Peyer's patch (tissue), 4 donors: ENCODE data around the gene PAFAH1B2.
"Not testable (repeated sequence)": the region's sequence is repeated elsewhere in the genome, so short reads cannot be mapped to it uniquely, and the experiment has no call there.

Source experiments
- POLR2A ChIP-seq, 2 donors: fragments of 450-650 bp; IDR thresholded peaks; one replicate each; pipeline ENCODE4 v1.5.1; 2017; ENCODE audit warnings: antibody characterized with exemption in 2 of 2, mild to moderate bottlenecking in 2 of 2, moderate library complexity in 2 of 2
- TF ChIP-seq, protein P1 (sequence below), 6 experiments: fragments of 450-650 bp in 4 of 6; fragments of 200-600 bp in 2 of 6; sonication (generic) in 1 of 6; IDR thresholded peaks; one replicate each; pipeline ENCODE4 v1.5.1; 2017 to 2019; ENCODE audit warnings: antibody characterized with exemption in 6 of 6, mild to moderate bottlenecking in 3 of 6, moderate library complexity in 1 of 6

DNA sequence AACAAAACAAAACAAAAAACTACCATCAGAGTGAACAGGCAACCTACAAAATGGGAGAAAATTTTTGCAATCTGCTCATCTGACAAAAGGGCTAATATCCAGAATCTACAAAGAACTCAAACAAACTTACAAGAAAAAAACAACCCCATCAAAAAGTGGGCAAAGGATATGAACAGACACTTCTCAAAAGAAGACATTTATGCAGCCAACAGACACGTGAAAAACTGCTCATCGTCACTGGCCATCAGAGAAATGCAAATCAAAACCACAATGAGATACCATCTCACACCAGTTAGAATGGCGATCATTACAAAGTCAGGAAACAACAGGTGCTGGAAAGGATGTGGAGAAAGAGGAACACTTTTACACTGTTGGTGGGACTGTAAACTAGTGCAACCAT is 31.6 kb upstream of the PAFAH1B2 start:
- TF ChIP-seq, protein P1, sequence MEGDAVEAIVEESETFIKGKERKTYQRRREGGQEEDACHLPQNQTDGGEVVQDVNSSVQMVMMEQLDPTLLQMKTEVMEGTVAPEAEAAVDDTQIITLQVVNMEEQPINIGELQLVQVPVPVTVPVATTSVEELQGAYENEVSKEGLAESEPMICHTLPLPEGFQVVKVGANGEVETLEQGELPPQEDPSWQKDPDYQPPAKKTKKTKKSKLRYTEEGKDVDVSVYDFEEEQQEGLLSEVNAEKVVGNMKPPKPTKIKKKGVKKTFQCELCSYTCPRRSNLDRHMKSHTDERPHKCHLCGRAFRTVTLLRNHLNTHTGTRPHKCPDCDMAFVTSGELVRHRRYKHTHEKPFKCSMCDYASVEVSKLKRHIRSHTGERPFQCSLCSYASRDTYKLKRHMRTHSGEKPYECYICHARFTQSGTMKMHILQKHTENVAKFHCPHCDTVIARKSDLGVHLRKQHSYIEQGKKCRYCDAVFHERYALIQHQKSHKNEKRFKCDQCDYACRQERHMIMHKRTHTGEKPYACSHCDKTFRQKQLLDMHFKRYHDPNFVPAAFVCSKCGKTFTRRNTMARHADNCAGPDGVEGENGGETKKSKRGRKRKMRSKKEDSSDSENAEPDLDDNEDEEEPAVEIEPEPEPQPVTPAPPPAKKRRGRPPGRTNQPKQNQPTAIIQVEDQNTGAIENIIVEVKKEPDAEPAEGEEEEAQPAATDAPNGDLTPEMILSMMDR (IDR thresholded peaks at IDR 0.05), result not testable (repeated sequence)
- not testable (repeated sequence) for TF ChIP-seq POLR2A (IDR thresholded peaks at IDR 0.05)
